Smooth muscle cell (in vitro differentiated cells): Measurements from ENCODE around the gene SIGLEC15. TPM values are rescaled to one million over a fixed set of nuclear protein-coding genes. Genes with fewer than 3 reads are reported as not detected.

Experiments used
- DNase-seq: peaks from one replicate; lab custom pipeline; 2025; ENCODE audit not compliant: unreplicated experiment; lab: John Stamatoyannopoulos, UW
- H2AFZ ChIP-seq: fragments of 200-600 bp; sonication (generic); 2 replicates; pipeline ENCODE4 v1.6.0; 2016; ENCODE audit warnings: antibody characterized with exemption, low read depth, mild to moderate bottlenecking
- H3F3A ChIP-seq: fragments of 200-600 bp; sonication (generic); 2 replicates; pipeline ENCODE4 v1.6.0; 2017; ENCODE audit warnings: antibody characterized with exemption, low read depth
- H3K27ac ChIP-seq: fragments of 200-600 bp; sonication (generic); 2 replicates; pipeline ENCODE4 v1.5.1; 2016; ENCODE audit warnings: low read depth, mild to moderate bottlenecking
- H3K27me3 ChIP-seq: fragments of 200-600 bp; sonication (generic); 2 replicates; pipeline ENCODE4 v1.6.1; 2016; ENCODE audit warnings: low read depth, mild to moderate bottlenecking
- H3K36me3 ChIP-seq: fragments of 200-600 bp; sonication (generic); 2 replicates; pipeline ENCODE4 v1.5.1; 2016; ENCODE audit warnings: low read depth
- H3K4me1 ChIP-seq: fragments of 200-600 bp; sonication (generic); 2 replicates; pipeline ENCODE4 v1.5.1; 2016; ENCODE audit warnings: low read depth
- H3K4me2 ChIP-seq: fragments of 200-600 bp; sonication (generic); 2 replicates; pipeline ENCODE4 v1.6.0; 2016; ENCODE audit warnings: mild to moderate bottlenecking
- H3K4me3 ChIP-seq: fragments of 200-600 bp; sonication (generic); 2 replicates; pipeline ENCODE4 v1.5.1; 2016; ENCODE audit warnings: mild to moderate bottlenecking
- H3K79me2 ChIP-seq: fragments of 200-600 bp; sonication (generic); 2 replicates; pipeline ENCODE4 v1.6.0; 2016; ENCODE audit warnings: low read depth, mild to moderate bottlenecking
- H3K9ac ChIP-seq: fragments of 200-600 bp; sonication (generic); 2 replicates; pipeline ENCODE4 v1.6.0; 2016; ENCODE audit warnings: low read depth
- H3K9me3 ChIP-seq: fragments of 200-600 bp; sonication (generic); replicated peaks from 2 replicates; pipeline ENCODE4 v1.5.1; 2016; ENCODE audit warnings: low read depth
- H4K20me1 ChIP-seq: fragments of 200-600 bp; sonication (generic); 2 replicates; pipeline ENCODE4 v1.6.0; 2016; ENCODE audit warnings: low read depth
- CTCF ChIP-seq: fragments of 200-600 bp; sonication (generic); IDR thresholded peaks from 2 replicates; pipeline ENCODE4 v1.5.1; 2017; ENCODE audit warnings: borderline replicate concordance, mild to moderate bottlenecking, antibody characterized with exemption; ENCODE audit not compliant: insufficient read depth, poor library complexity, severe bottlenecking
- WGBS: methylation state at CpG from one replicate; pipeline ENCODE4 v1.1.7; 2016; ENCODE audit warnings: low lambda C conversion rate; 5-methylcytosine and 5-hydroxymethylcytosine counted together
- polyA plus RNA-seq: library from polyadenylated mRNA; unstranded; fragments of >200 nt; fragmentation: Nextera tagmentation; extraction: Ambion mirVana; gene quantifications from 2 replicates; pipeline ENCODE4 v1.2.1, GENCODE V29; 2016
- total RNA-seq: library from RNA; depleted of rRNA; stranded (reverse); fragments of >200 nt; gene quantifications from 2 replicates; pipeline ENCODE4 v1.2.3, GENCODE V29; 2014

Gene SIGLEC15
- total and polyA plus RNA-seq, 2 experiments from 2014 or later = 0.58 to 1.4 TPM

GRCh38 chr18:45856531-45856930 is 31.1 kb downstream of the SIGLEC15 start:
- H3K9ac ChIP-seq = no peak overlapping the region
- H3K79me2 ChIP-seq = no peaks in the 10 kb centered on the region
- H3K4me2 ChIP-seq = no peak overlapping the region
- no peak for TF ChIP-seq CTCF
- H3K36me3 ChIP-seq = no peaks in the 10 kb centered on the region
- peaks cover 7% of the 10 kb centered on the region for H3F3A ChIP-seq
- no peak overlapping the region for H2AFZ ChIP-seq
- H3K27me3 ChIP-seq = no peaks in the 10 kb centered on the region
- WGBS = 34% methylated on average over 4 of the region's 4 CpGs
- no peak for DNase-seq
- no peaks in the 10 kb centered on the region for H3K4me1 ChIP-seq
- no peaks in the 10 kb centered on the region for H4K20me1 ChIP-seq
- peak overlapping the region; percentile 50 for H3K27ac ChIP-seq
- H3K4me3 ChIP-seq = no peak overlapping the region
- H3K9me3 ChIP-seq = no peaks in the 10 kb centered on the region

- no peaks in the 10 kb centered on the region for H3K27me3 ChIP-seq
- no peak overlapping the region for H3K4me2 ChIP-seq
- H3K4me3 ChIP-seq = no peak overlapping the region
- no peak overlapping the region for H3K27ac ChIP-seq
- no peak for DNase-seq
- H2AFZ ChIP-seq = no peak overlapping the region
- no peaks in the 10 kb centered on the region for H3F3A ChIP-seq
- H3K9ac ChIP-seq = no peak overlapping the region
- no peaks in the 10 kb centered on the region for H3K4me1 ChIP-seq
- peaks cover 12% of the 10 kb centered on the region for H3K36me3 ChIP-seq
- 92% methylated on average over 3 of the region's 3 CpGs for WGBS
- TF ChIP-seq CTCF = no peak
- no peaks in the 10 kb centered on the region for H3K9me3 ChIP-seq
- no peaks in the 10 kb centered on the region for H3K79me2 ChIP-seq
- H4K20me1 ChIP-seq = no peaks in the 10 kb centered on the region
Observed at GRCh38 chr18:45859334-45859733, 33.9 kb downstream of the SIGLEC15 start.

- no peaks in the 10 kb centered on the region for H3K9me3 ChIP-seq
- no peak overlapping the region for H3K27ac ChIP-seq
- DNase-seq = no peak
- H3F3A ChIP-seq = no peaks in the 10 kb centered on the region
- H3K9ac ChIP-seq = no peak overlapping the region
- H3K36me3 ChIP-seq = peaks cover 24% of the 10 kb centered on the region
- no peak overlapping the region for H3K4me2 ChIP-seq
- H3K79me2 ChIP-seq = no peaks in the 10 kb centered on the region
- H3K27me3 ChIP-seq = no peaks in the 10 kb centered on the region
- no peaks in the 10 kb centered on the region for H4K20me1 ChIP-seq
- no peak overlapping the region for H3K4me3 ChIP-seq
- TF ChIP-seq CTCF = no peak
- no peaks in the 10 kb centered on the region for H3K4me1 ChIP-seq
- H2AFZ ChIP-seq = no peak overlapping the region
- WGBS = 98% methylated on average over 4 of the region's 4 CpGs
Observed at GRCh38 chr18:45860492-45860891, 35.0 kb downstream of the SIGLEC15 start.

- no peak for DNase-seq
- H3K4me2 ChIP-seq = no peak overlapping the region
Observed at GRCh38 chr18:45860971-45861370, 35.5 kb downstream of the SIGLEC15 start.

More at GRCh38 chr18:45860971-45861370, 35.5 kb downstream of the SIGLEC15 start:
- no peaks in the 10 kb centered on the region for H3K27me3 ChIP-seq
- H3K4me1 ChIP-seq = no peaks in the 10 kb centered on the region
- no peak overlapping the region for H3K27ac ChIP-seq
- WGBS = 84% methylated on average over 3 of the region's 3 CpGs
- H3K79me2 ChIP-seq = no peaks in the 10 kb centered on the region
- H4K20me1 ChIP-seq = no peaks in the 10 kb centered on the region
- H2AFZ ChIP-seq = no peak overlapping the region
- no peak overlapping the region for H3K4me3 ChIP-seq
- no peaks in the 10 kb centered on the region for H3K9me3 ChIP-seq
- peaks cover 27% of the 10 kb centered on the region for H3K36me3 ChIP-seq
- no peak for TF ChIP-seq CTCF
- no peak overlapping the region for H3K9ac ChIP-seq
- H3F3A ChIP-seq = no peaks in the 10 kb centered on the region
